Measurements from ENCODE around the gene ACSM6. TPM values are rescaled to one million over a fixed set of nuclear protein-coding genes. Genes with fewer than 3 reads are reported as not detected.

The ACSM6 gene
- not detected for total RNA-seq
- polyA plus RNA-seq (ENCODE audit: insufficient read depth in 1 of 8, insufficient read length in 8 of 8, low replicate concordance in 1 of 8): under 1 TPM in 1 of 8 donors, not detected in 7; 0.12 TPM
- long read RNA-seq, donor 1: 0 reads
- long read RNA-seq, donor 2: 0 reads
- long read RNA-seq, donor 3: 0 reads
- long read RNA-seq, donor 4: 0 reads
- long read RNA-seq, donor 5: 0 reads
- long read RNA-seq, donor 6: 0 reads
- long read RNA-seq, donor 7: 0 reads
- long read RNA-seq, donor 8: 0 reads
- long read RNA-seq, donor 9: 0 reads
- long read RNA-seq, donor 10: 0 reads
- long read RNA-seq, donor 11: 0 reads

- no CpG with 5 or more reads among the region's 1 CpG for WGBS (ENCODE audit: insufficient coverage)
- Histone ChIP-seq H3K27ac (ENCODE audit: low read length) (no peak within 1 kb of the TSS), H3K9me3 (replicated peaks; ENCODE audit: control insufficient read depth, low read depth, low read length) (no peaks in the 10 kb centered on the region), H3K4me1 (ENCODE audit: control insufficient read depth, insufficient read depth, low read length) (peaks cover 7% of the 10 kb centered on the region), H3K27me3 (ENCODE audit: control insufficient read depth, insufficient read depth, low read length) (no peaks in the 10 kb centered on the region), H3K36me3 (ENCODE audit: control insufficient read depth, insufficient read depth, low read length) (no peaks in the 10 kb centered on the region), H3K4me3 (ENCODE audit: low read length) (no peak within 1 kb of the TSS)
- no peak for DNase-seq
These were observed at the start of gene ACSM6 for GRCh38 chr10:95193944-95194343. Gene ACSM6 (plus strand): TSS chr10:95194238. CDS start chr10:95194486, 248 bp downstream.

DNA sequence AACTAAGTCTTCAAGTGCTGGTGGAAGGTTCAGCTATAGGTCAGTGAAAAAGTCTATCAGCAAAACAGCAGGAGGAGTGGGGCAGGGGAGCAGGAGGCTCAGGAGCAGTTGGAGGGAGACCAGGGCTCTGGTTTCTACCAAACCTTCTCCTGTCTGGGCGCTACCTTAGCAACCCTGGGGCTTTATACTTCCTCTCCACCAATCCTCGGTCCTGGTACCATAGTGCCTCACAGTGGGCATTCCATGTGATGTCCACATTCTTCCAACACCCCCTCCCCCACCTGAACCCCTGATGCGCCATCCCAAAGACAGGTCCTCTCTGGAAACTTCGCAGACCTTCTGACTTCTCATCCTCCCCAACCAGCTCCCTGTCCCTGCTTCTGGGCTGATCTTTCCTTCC is 25.3 kb upstream of the ACSM6 start:
- no peaks in the 10 kb centered on the region for H3K9me3 ChIP-seq (replicated peaks; ENCODE audit: control insufficient read depth, low read depth, low read length)
- H3K27me3 ChIP-seq (ENCODE audit: control insufficient read depth, insufficient read depth, low read length): no peaks in the 10 kb centered on the region
- H3K4me1 ChIP-seq (ENCODE audit: control insufficient read depth, insufficient read depth, low read length): no peaks in the 10 kb centered on the region
- WGBS (ENCODE audit: insufficient coverage): 76% methylated on average over 4 of the region's 4 CpGs
- H3K36me3 ChIP-seq (ENCODE audit: control insufficient read depth, insufficient read depth, low read length): no peaks in the 10 kb centered on the region
- no peak for DNase-seq
- H3K27ac ChIP-seq (ENCODE audit: low read length): no peak overlapping the region
- H3K4me3 ChIP-seq (ENCODE audit: low read length): no peak overlapping the region

GRCh38 chr10:95169522-95169921 is 24.5 kb upstream of the ACSM6 start:
- Histone ChIP-seq H3K4me1 (ENCODE audit: control insufficient read depth, insufficient read depth, low read length) (no peaks in the 10 kb centered on the region), H3K27ac (ENCODE audit: low read length) (no peak overlapping the region), H3K27me3 (ENCODE audit: control insufficient read depth, insufficient read depth, low read length) (no peaks in the 10 kb centered on the region), H3K4me3 (ENCODE audit: low read length) (no peak overlapping the region), H3K9me3 (replicated peaks; ENCODE audit: control insufficient read depth, low read depth, low read length) (no peaks in the 10 kb centered on the region), H3K36me3 (ENCODE audit: control insufficient read depth, insufficient read depth, low read length) (no peaks in the 10 kb centered on the region)
- no peak for DNase-seq
- WGBS (ENCODE audit: insufficient coverage): 63% methylated on average over 1 of the region's 1 CpG

- Histone ChIP-seq H3K4me1 (ENCODE audit: control insufficient read depth, insufficient read depth, low read length) (no peaks in the 10 kb centered on the region), H3K27me3 (ENCODE audit: control insufficient read depth, insufficient read depth, low read length) (no peaks in the 10 kb centered on the region), H3K9me3 (replicated peaks; ENCODE audit: control insufficient read depth, low read depth, low read length) (no peaks in the 10 kb centered on the region), H3K27ac (ENCODE audit: low read length) (no peak overlapping the region), H3K36me3 (ENCODE audit: control insufficient read depth, insufficient read depth, low read length) (no peaks in the 10 kb centered on the region), H3K4me3 (ENCODE audit: low read length) (no peak overlapping the region)
- WGBS (ENCODE audit: insufficient coverage): 50% methylated on average over 1 of the region's 2 CpGs
- DNase-seq: no peak
These were observed 23.2 kb upstream of the ACSM6 start for GRCh38 chr10:95170790-95171189.

DNA sequence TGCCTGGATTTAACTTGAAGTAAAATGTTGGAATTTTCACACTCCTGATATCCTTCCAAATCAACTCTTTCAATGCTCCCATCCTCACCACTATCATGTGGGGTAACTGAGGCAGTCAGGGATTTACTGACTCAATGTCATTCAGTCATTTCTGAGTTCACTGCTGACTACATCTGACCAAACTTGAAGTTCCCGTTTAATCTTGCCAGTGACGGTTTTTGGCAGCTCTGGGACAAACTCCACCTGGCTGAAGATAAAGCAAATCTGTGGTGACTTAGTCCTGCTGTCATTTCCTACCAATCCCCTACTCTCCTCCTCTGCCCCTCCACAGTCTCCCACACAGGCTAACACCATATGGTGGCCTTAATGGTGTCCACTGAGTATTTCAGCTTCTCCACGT is 22.7 kb upstream of the ACSM6 start:
- no peaks in the 10 kb centered on the region for H3K36me3 ChIP-seq (ENCODE audit: control insufficient read depth, insufficient read depth, low read length)
- no peak for DNase-seq
- 65% methylated on average over 3 of the region's 3 CpGs for WGBS (ENCODE audit: insufficient coverage)
- H3K27ac ChIP-seq (ENCODE audit: low read length): no peak overlapping the region
- H3K4me3 ChIP-seq (ENCODE audit: low read length): no peak overlapping the region
- peaks cover 2% of the 10 kb centered on the region for H3K9me3 ChIP-seq (replicated peaks; ENCODE audit: control insufficient read depth, low read depth, low read length)
- no peaks in the 10 kb centered on the region for H3K4me1 ChIP-seq (ENCODE audit: control insufficient read depth, insufficient read depth, low read length)
- no peaks in the 10 kb centered on the region for H3K27me3 ChIP-seq (ENCODE audit: control insufficient read depth, insufficient read depth, low read length)

- Histone ChIP-seq H3K27me3 (ENCODE audit: control insufficient read depth, insufficient read depth, low read length) (no peaks in the 10 kb centered on the region), H3K4me3 (ENCODE audit: low read length) (no peak overlapping the region), H3K9me3 (replicated peaks; ENCODE audit: control insufficient read depth, low read depth, low read length) (peaks cover 6% of the 10 kb centered on the region), H3K4me1 (ENCODE audit: control insufficient read depth, insufficient read depth, low read length) (no peaks in the 10 kb centered on the region), H3K27ac (ENCODE audit: low read length) (no peak overlapping the region), H3K36me3 (ENCODE audit: control insufficient read depth, insufficient read depth, low read length) (no peaks in the 10 kb centered on the region)
- WGBS (ENCODE audit: insufficient coverage): 83% methylated on average over 1 of the region's 1 CpG
- DNase-seq: no peak
These were observed 21.2 kb upstream of the ACSM6 start for GRCh38 chr10:95172851-95173250.

GRCh38 chr10:95176101-95176500 is 17.9 kb upstream of the ACSM6 start:
- DNase-seq: no peak
- Histone ChIP-seq H3K27ac (ENCODE audit: low read length) (no peak overlapping the region), H3K4me3 (ENCODE audit: low read length) (no peak overlapping the region), H3K9me3 (replicated peaks; ENCODE audit: control insufficient read depth, low read depth, low read length) (peaks cover 6% of the 10 kb centered on the region), H3K4me1 (ENCODE audit: control insufficient read depth, insufficient read depth, low read length) (no peaks in the 10 kb centered on the region), H3K36me3 (ENCODE audit: control insufficient read depth, insufficient read depth, low read length) (no peaks in the 10 kb centered on the region), H3K27me3 (ENCODE audit: control insufficient read depth, insufficient read depth, low read length) (no peaks in the 10 kb centered on the region)
- WGBS (ENCODE audit: insufficient coverage): 75% methylated on average over 1 of the region's 2 CpGs

DNA sequence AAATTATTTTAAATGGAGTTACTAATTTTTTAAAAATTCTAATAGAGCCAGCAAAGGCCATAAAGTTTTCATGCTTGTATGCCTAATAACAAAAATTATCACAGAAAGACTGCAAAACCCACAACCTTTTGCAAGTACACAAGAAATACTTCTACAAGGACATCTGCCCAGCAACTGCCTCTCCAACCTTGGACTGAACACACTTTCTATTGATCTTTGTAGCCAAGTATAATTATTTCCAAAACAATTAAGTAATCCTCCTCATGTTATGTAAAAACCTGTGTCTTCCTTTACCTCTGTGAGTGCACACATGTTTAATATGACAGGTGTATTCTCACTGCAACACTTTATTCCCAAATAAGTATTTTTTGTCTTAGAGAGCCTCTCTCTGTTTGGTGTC is 16.6 kb upstream of the ACSM6 start:
- Histone ChIP-seq H3K4me3 (ENCODE audit: low read length) (no peak overlapping the region), H3K9me3 (replicated peaks; ENCODE audit: control insufficient read depth, low read depth, low read length) (peaks cover 6% of the 10 kb centered on the region), H3K27ac (ENCODE audit: low read length) (no peak overlapping the region), H3K4me1 (ENCODE audit: control insufficient read depth, insufficient read depth, low read length) (no peaks in the 10 kb centered on the region), H3K27me3 (ENCODE audit: control insufficient read depth, insufficient read depth, low read length) (no peaks in the 10 kb centered on the region), H3K36me3 (ENCODE audit: control insufficient read depth, insufficient read depth, low read length) (no peaks in the 10 kb centered on the region)
- no peak for DNase-seq

DNA sequence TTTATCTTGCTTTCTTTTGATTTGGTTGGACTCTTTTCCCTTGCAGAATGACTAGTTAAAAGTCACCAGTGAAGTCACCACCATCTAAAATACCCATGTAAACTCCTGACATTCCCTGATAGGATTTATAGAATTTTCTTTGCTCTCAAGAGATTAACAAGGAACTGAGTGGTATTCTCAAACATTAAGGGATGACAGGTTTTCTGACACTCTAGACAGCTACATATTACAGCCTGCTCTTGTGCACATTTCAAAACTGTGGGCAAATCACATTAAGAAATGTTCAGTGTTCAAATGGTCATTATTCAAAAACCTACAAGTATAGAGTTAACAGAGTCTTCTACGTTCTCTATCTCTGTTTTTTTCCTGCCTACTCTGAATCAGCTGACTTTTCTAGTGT is 15.8 kb upstream of the ACSM6 start:
- Histone ChIP-seq H3K4me3 (ENCODE audit: low read length) (no peak overlapping the region), H3K27ac (ENCODE audit: low read length) (no peak overlapping the region), H3K27me3 (ENCODE audit: control insufficient read depth, insufficient read depth, low read length) (peaks cover 2% of the 10 kb centered on the region), H3K9me3 (replicated peaks; ENCODE audit: control insufficient read depth, low read depth, low read length) (peaks cover 6% of the 10 kb centered on the region), H3K4me1 (ENCODE audit: control insufficient read depth, insufficient read depth, low read length) (no peaks in the 10 kb centered on the region), H3K36me3 (ENCODE audit: control insufficient read depth, insufficient read depth, low read length) (no peaks in the 10 kb centered on the region)
- no CpG with 5 or more reads among the region's 1 CpG for WGBS (ENCODE audit: insufficient coverage)
- DNase-seq: no peak

DNA sequence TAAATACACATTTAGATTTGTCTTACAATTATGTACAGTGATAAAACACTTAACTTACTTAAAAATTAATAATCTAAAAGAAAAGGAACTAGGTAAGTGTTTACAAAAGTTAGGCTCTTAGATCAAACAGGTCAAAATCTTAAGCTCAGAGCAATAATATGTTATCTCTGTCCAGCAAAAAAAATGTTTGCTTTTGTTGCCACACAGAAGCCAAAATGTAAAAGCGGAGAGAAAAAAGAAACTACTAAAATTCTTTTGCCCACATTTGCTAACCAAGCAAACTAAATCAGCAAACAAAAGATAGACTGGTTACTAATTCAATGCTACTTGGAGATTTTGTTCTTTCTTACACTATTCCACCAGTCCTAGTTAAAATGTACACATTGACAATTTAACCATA is 15.2 kb upstream of the ACSM6 start:
- Histone ChIP-seq H3K9me3 (replicated peaks; ENCODE audit: control insufficient read depth, low read depth, low read length) (peaks cover 6% of the 10 kb centered on the region), H3K27me3 (ENCODE audit: control insufficient read depth, insufficient read depth, low read length) (peaks cover 2% of the 10 kb centered on the region), H3K27ac (ENCODE audit: low read length) (no peak overlapping the region), H3K36me3 (ENCODE audit: control insufficient read depth, insufficient read depth, low read length) (no peaks in the 10 kb centered on the region), H3K4me1 (ENCODE audit: control insufficient read depth, insufficient read depth, low read length) (no peaks in the 10 kb centered on the region), H3K4me3 (ENCODE audit: low read length) (no peak overlapping the region)
- WGBS (ENCODE audit: insufficient coverage): no CpG with 5 or more reads among the region's 1 CpG
- no peak for DNase-seq

DNA sequence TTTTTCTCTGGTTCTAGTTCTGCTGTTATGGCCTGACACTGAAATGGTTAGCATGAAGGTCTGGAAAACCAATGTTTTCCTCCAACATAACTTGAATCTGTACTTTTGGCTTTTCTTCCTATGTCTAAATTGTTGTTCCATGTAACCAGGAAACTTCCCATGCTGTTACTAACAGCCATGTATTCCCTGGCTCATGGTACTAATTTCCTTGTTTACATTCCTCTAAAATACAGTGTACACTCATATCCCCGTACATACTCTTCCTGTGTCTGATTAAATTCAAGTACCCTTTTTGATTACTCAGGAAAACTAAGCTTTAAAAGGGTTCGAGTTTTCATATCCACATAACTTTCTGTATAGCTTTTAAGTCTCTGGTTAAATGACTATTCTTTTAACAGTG is 12.3 kb upstream of the ACSM6 start:
- H3K4me1 ChIP-seq (ENCODE audit: control insufficient read depth, insufficient read depth, low read length): no peaks in the 10 kb centered on the region
- no peak overlapping the region for H3K27ac ChIP-seq (ENCODE audit: low read length)
- H3K4me3 ChIP-seq (ENCODE audit: low read length): no peak overlapping the region
- WGBS (ENCODE audit: insufficient coverage): no CpG with 5 or more reads among the region's 2 CpGs
- H3K36me3 ChIP-seq (ENCODE audit: control insufficient read depth, insufficient read depth, low read length): no peaks in the 10 kb centered on the region
- no peaks in the 10 kb centered on the region for H3K9me3 ChIP-seq (replicated peaks; ENCODE audit: control insufficient read depth, low read depth, low read length)
- DNase-seq: peak; percentile 39
- peaks cover 6% of the 10 kb centered on the region for H3K27me3 ChIP-seq (ENCODE audit: control insufficient read depth, insufficient read depth, low read length)

All from muscle of leg (tissue), 16 donors.